Cardiac muscle cell (in vitro differentiated cells and primary cell): ENCODE results near the gene FLNA. TPM values are rescaled to one million over a fixed set of nuclear protein-coding genes. Genes with fewer than 3 reads are reported as not detected.
"Not testable (repeated sequence)": the region's sequence is repeated elsewhere in the genome, so short reads cannot be mapped to it uniquely, and the experiment has no call there.

Source experiments
- DNase-seq, 2 donors: peaks; one replicate each; pipeline versions ENCODE4 v3.0.0 to v3.0.0-alpha.2; 2010 to 2017; ENCODE audit warnings: low read depth in 1 of 2, low spot score in 1 of 2
- H3K27ac ChIP-seq: fragments of 200-600 bp; sonication (generic); 2 replicates; pipeline ENCODE4 v1.5.1; 2016
- H3K27me3 ChIP-seq: fragments of 200-600 bp; sonication (generic); 2 replicates; pipeline ENCODE4 v1.6.0; 2016; ENCODE audit warnings: control low read depth
- H3K36me3 ChIP-seq: fragments of 200-600 bp; sonication (generic); 2 replicates; pipeline ENCODE4 v1.5.1; 2016; ENCODE audit warnings: control low read depth
- H3K4me1 ChIP-seq: fragments of 200-600 bp; sonication (generic); 2 replicates; pipeline ENCODE4 v1.8.1; 2017; ENCODE audit warnings: low read depth, mild to moderate bottlenecking, mixed run types
- H3K4me3 ChIP-seq: fragments of 200-600 bp; sonication (generic); 2 replicates; pipeline ENCODE4 v1.5.1; 2016; ENCODE audit warnings: mild to moderate bottlenecking
- H3K9me3 ChIP-seq: fragments of 200-600 bp; sonication (generic); 2 replicates; pipeline ENCODE4 v1.5.1; 2017; ENCODE audit warnings: low read depth, mild to moderate bottlenecking, control low read depth
- polyA plus RNA-seq: library from polyadenylated mRNA; unstranded; fragments of >200 nt; fragmentation: Nextera tagmentation; extraction: Ambion mirVana; gene quantifications from 2 replicates; pipeline ENCODE4 v1.2.1, GENCODE V29; 2016
- total RNA-seq: library from RNA; depleted of rRNA; stranded (reverse); fragments of >200 nt; gene quantifications from 2 replicates; pipeline ENCODE4 v1.2.3, GENCODE V29; 2016
- TF ChIP-seq, protein P1 (sequence below): IDR thresholded peaks from 2 replicates; pipeline ENCODE4 v1.5.1; 2012; ENCODE audit warnings: low read depth, mild to moderate bottlenecking, low read length

Gene FLNA
- total and polyA plus RNA-seq, 2 experiments from 2014 or later, result 341 to 447 TPM

DNA sequence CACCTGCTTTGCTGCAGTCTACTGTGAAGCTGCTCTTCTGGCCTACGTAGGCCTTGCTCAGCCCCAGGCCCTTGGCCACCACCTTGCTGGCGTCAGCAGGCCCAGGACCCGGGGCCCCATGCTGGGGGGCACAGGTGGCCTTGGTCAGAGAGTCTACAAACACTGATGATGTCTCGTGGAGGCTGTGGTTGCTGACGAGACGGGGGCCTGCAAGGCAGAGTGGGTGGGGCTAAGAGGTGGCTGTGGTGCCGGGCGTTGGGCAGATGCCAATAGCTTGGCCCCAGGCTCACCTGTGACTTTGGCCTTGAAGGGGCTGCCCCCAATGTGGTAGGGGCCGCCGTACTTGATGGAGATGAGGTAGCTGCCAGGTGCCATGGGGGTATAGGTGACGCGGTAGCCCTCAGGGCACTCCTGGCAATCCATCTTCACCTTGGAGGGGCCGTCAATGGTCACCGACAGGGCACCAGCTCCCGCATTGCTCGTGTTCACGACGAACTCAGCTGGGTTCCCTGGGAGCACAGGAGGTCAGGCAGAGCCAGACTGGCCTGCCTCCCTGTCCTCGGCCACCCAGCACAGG lies 25.0 kb downstream of the FLNA start:
- Histone ChIP-seq H3K4me3 (no peak overlapping the region), H3K4me1 (no peaks in the 10 kb centered on the region), H3K9me3 (no peaks in the 10 kb centered on the region), H3K36me3 (peaks cover 26% of the 10 kb centered on the region), H3K27ac (peak overlapping the region; percentile 51), H3K27me3 (no peaks in the 10 kb centered on the region)
- DNase-seq, result peak; percentile 0 to 9
- TF ChIP-seq, protein P1, sequence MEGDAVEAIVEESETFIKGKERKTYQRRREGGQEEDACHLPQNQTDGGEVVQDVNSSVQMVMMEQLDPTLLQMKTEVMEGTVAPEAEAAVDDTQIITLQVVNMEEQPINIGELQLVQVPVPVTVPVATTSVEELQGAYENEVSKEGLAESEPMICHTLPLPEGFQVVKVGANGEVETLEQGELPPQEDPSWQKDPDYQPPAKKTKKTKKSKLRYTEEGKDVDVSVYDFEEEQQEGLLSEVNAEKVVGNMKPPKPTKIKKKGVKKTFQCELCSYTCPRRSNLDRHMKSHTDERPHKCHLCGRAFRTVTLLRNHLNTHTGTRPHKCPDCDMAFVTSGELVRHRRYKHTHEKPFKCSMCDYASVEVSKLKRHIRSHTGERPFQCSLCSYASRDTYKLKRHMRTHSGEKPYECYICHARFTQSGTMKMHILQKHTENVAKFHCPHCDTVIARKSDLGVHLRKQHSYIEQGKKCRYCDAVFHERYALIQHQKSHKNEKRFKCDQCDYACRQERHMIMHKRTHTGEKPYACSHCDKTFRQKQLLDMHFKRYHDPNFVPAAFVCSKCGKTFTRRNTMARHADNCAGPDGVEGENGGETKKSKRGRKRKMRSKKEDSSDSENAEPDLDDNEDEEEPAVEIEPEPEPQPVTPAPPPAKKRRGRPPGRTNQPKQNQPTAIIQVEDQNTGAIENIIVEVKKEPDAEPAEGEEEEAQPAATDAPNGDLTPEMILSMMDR, result no peak

- H3K27ac ChIP-seq, result peak overlapping the region; percentile 51
- H3K27me3 ChIP-seq, result no peaks in the 10 kb centered on the region
- H3K4me1 ChIP-seq, result no peaks in the 10 kb centered on the region
- no peak overlapping the region for H3K4me3 ChIP-seq
- peaks cover 20% of the 10 kb centered on the region for H3K36me3 ChIP-seq
- peak; percentile 1 to 7 for DNase-seq
- no peaks in the 10 kb centered on the region for H3K9me3 ChIP-seq
- TF ChIP-seq, protein P1, result no peak
Observed at GRCh38 chrX:154348646-154349358, 25.6 kb downstream of the FLNA start.

DNA sequence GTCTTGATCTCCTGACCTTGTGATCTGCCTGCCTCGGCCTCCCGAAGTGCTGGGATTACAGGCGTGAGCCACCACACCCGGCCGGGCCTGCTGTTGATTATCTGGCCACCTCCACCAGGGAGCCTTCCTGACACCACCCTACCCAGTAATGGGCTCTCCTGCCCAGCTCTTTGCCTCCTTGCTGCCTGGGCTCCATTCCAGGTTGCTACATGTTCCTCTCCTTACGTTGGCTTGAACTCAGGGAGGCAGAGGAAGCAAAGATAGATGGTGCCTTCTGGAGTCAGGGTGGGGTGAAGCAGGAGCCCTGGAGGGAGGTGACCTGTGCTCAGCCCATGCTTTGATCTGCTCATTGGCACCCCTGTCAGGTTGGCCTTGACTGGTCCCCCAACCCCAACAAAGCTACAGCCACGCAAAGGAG lies 26.3 kb downstream of the FLNA start:
- Histone ChIP-seq H3K27ac (no peak overlapping the region), H3K4me3 (no peak overlapping the region), H3K27me3 (no peaks in the 10 kb centered on the region), H3K4me1 (no peaks in the 10 kb centered on the region), H3K36me3 (peaks cover 13% of the 10 kb centered on the region), H3K9me3 (no peaks in the 10 kb centered on the region)
- TF ChIP-seq, protein P1, result no peak
- DNase-seq, result peak in 1 of 2 donors; percentile 50

- H3K4me1 ChIP-seq, DNase-seq, H3K27ac ChIP-seq, H3K9me3 ChIP-seq, H3K4me3 ChIP-seq, H3K36me3 ChIP-seq, H3K27me3 ChIP-seq: not testable (repeated sequence)
Observed at GRCh38 chrX:154343620-154344019, 30.8 kb downstream of the FLNA start.

GRCh38 chrX:154343063-154343462 lies 31.4 kb downstream of the FLNA start:
- not testable (repeated sequence) for H3K9me3 ChIP-seq, DNase-seq, H3K27ac ChIP-seq, H3K36me3 ChIP-seq, H3K4me1 ChIP-seq, H3K4me3 ChIP-seq, H3K27me3 ChIP-seq

DNA sequence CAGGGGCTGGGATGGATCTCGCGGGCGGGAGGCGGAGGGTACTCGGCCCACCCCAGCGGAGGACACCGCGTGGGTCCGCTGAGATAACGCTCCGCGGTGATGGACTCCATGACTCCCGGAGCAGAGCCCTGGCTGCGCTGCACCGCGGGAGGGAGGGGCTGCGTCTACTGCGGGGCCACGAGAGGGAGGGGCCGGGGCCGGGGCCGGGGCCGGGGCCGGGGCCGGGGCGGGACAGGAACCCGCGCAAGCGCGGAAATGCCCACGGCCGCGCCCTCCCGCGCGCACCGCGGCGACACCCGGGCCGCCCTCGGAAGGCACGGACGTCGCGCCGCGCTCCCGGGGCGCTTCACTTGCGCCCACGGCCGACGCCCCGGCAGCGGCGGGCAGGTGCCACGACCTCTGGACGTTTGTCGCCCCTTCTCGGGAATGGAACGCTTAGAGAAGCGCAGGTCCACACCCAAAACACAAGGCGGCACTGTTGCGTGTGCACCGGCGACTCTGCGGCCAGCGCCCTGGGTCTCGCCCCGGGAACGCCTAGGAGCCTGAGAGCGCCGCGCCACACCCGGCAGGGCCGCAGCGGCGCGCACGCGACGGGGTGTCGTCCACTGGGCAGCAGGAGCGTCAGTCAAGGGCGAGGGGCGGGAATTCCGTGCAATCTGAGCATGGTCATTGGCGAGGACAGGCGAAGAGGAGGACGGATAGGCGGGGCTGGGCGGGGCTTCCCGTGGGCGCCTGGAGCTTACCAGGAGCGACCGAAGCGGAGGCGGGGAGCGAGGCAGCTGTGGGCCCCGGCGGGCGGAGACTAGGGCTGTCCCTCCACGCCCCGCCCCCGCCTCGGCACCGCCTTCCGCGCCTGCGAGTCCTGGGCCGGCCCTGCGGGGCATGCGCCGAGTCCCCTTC lies 32.8 kb downstream of the FLNA start:
- not testable (repeated sequence) for H3K36me3 ChIP-seq, H3K9me3 ChIP-seq, DNase-seq, H3K4me3 ChIP-seq, H3K27ac ChIP-seq, H3K4me1 ChIP-seq, H3K27me3 ChIP-seq

GRCh38 chrX:154334496-154334895 lies 39.9 kb downstream of the FLNA start:
- no peak for DNase-seq
- H3K4me3 ChIP-seq, result no peak overlapping the region
- no peaks in the 10 kb centered on the region for H3K36me3 ChIP-seq
- TF ChIP-seq, protein P1, result no peak
- H3K4me1 ChIP-seq, result no peaks in the 10 kb centered on the region
- H3K9me3 ChIP-seq, result no peaks in the 10 kb centered on the region
- no peaks in the 10 kb centered on the region for H3K27me3 ChIP-seq
- no peak overlapping the region for H3K27ac ChIP-seq
